ENCODE results near the gene SCGB1A1.

Gene SCGB1A1

DNA sequence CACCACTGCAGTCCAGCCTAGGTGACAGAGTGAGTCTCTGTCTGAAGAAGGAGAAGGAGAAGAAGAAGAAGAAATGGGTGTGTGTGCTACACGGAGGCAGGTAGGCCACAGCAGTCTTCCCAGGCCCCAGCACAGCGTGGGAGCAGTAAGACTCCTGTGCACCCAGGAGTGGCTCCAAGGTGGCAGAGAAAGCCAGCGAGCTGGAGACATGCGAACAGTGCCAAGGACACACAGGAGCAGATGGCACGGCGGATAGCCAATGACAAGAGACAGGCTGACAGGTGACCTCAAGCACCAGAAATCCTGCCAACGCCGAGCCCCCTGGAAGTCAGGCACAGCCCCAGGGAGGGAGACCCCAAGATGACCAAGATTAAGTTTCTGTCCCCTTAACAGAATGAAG, 9.0 kb upstream of the SCGB1A1 start:
- Histone ChIP-seq H3K4me2 (ENCODE audit: low read length) (no peak overlapping the region), H3K79me2 (ENCODE audit: control insufficient read depth, insufficient read depth, low read length) (no peaks in the 10 kb centered on the region), H4K8ac (ENCODE audit: low read depth, low read length) (no peak overlapping the region), H3K79me1 (ENCODE audit: low read length) (no peaks in the 10 kb centered on the region), H3K4me1 (ENCODE audit: control insufficient read depth, low read depth, low read length) (no peaks in the 10 kb centered on the region), H2BK15ac (replicated peaks; ENCODE audit: low read depth) (no peak overlapping the region), H3K27me3 (ENCODE audit: insufficient read depth, low read length, poor library complexity) (no peaks in the 10 kb centered on the region), H3K56ac (ENCODE audit: low read length) (no peak overlapping the region), H3K18ac (ENCODE audit: low read length) (no peak overlapping the region), H3K4ac (ENCODE audit: low read depth, low read length) (no peak overlapping the region), H3K36me3 (ENCODE audit: control insufficient read depth, insufficient read depth, low read length) (no peaks in the 10 kb centered on the region), H4K5ac (ENCODE audit: low read length) (no peak overlapping the region), H3K23ac (ENCODE audit: low read length) (no peak overlapping the region), H3K27ac (ENCODE audit: low read depth, low read length) (no peak overlapping the region), H2BK5ac (ENCODE audit: low read length) (no peak overlapping the region), H2AK5ac (ENCODE audit: low read length) (no peak overlapping the region), H2BK120ac (ENCODE audit: low read depth, low read length) (no peak overlapping the region), H3K4me3 (ENCODE audit: low read length) (no peak overlapping the region), H3K9ac (ENCODE audit: low read length) (no peak overlapping the region)
- DNase-seq = no peak
- no CpG with 5 or more reads among the region's 8 CpGs for WGBS (ENCODE audit: extremely low coverage, insufficient coverage, low lambda C conversion rate)

DNA sequence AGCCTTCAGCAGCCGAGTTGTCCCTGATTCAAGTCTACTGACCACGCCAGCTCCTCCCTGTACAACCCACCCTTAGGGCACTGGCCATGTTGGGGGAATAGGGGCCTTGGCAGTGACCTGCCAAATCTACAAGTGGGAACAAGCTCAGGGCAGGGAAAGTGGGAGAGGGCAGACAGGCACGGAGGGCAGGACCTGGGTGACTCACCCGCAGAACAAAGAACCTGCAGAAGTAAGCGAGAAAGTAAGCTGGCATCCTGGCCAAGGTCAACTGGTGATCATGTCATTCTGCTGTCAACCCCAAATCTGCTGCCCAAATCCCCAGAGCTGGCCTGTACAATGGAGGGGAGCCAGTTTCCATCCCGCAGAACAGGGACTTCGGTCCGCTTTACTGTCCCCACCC, 7.9 kb upstream of the SCGB1A1 start:
- H3K79me1 ChIP-seq (ENCODE audit: low read length) = no peaks in the 10 kb centered on the region
- no peak overlapping the region for H3K9ac ChIP-seq (ENCODE audit: low read length)
- H3K27ac ChIP-seq (ENCODE audit: low read depth, low read length) = no peak overlapping the region
- no peak overlapping the region for H2AK5ac ChIP-seq (ENCODE audit: low read length)
- DNase-seq = no peak
- H3K79me2 ChIP-seq (ENCODE audit: control insufficient read depth, insufficient read depth, low read length) = no peaks in the 10 kb centered on the region
- H4K8ac ChIP-seq (ENCODE audit: low read depth, low read length) = no peak overlapping the region
- H3K18ac ChIP-seq (ENCODE audit: low read length) = no peak overlapping the region
- no CpG with 5 or more reads among the region's 8 CpGs for WGBS (ENCODE audit: extremely low coverage, insufficient coverage, low lambda C conversion rate)
- H2BK5ac ChIP-seq (ENCODE audit: low read length) = no peak overlapping the region
- H2BK15ac ChIP-seq (replicated peaks; ENCODE audit: low read depth) = no peak overlapping the region
- no peaks in the 10 kb centered on the region for H3K4me1 ChIP-seq (ENCODE audit: control insufficient read depth, low read depth, low read length)
- H3K36me3 ChIP-seq (ENCODE audit: control insufficient read depth, insufficient read depth, low read length) = no peaks in the 10 kb centered on the region
- peak overlapping the region; percentile 45 for H3K23ac ChIP-seq (ENCODE audit: low read length)
- no peak overlapping the region for H3K4ac ChIP-seq (ENCODE audit: low read depth, low read length)
- no peak overlapping the region for H3K4me2 ChIP-seq (ENCODE audit: low read length)
- H3K56ac ChIP-seq (ENCODE audit: low read length) = no peak overlapping the region
- no peaks in the 10 kb centered on the region for H3K27me3 ChIP-seq (ENCODE audit: insufficient read depth, low read length, poor library complexity)
- H3K4me3 ChIP-seq (ENCODE audit: low read length) = no peak overlapping the region
- no peak overlapping the region for H4K5ac ChIP-seq (ENCODE audit: low read length)
- no peak overlapping the region for H2BK120ac ChIP-seq (ENCODE audit: low read depth, low read length)

DNA sequence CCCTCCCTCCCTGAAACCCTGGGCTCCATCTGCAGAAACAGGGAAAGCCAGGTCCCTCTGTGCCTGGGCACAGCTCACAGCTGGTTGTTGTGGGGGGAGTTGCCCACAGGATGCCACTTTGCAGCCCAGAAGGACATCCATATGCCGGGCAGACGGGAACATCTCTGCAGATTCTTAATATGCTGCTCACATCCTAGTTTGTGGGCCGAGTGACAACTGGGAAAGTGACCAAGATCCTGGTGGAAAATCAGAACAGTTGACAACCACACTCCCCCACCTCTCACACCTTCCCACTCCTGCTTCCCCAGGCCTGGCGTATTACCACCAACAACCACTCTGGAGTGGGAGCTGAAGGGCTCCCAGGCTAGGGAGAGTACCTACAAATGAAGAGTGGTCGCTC, 7.3 kb upstream of the SCGB1A1 start:
- WGBS (ENCODE audit: extremely low coverage, insufficient coverage, low lambda C conversion rate) = no CpG with 5 or more reads among the region's 5 CpGs
- no peak for DNase-seq

DNA sequence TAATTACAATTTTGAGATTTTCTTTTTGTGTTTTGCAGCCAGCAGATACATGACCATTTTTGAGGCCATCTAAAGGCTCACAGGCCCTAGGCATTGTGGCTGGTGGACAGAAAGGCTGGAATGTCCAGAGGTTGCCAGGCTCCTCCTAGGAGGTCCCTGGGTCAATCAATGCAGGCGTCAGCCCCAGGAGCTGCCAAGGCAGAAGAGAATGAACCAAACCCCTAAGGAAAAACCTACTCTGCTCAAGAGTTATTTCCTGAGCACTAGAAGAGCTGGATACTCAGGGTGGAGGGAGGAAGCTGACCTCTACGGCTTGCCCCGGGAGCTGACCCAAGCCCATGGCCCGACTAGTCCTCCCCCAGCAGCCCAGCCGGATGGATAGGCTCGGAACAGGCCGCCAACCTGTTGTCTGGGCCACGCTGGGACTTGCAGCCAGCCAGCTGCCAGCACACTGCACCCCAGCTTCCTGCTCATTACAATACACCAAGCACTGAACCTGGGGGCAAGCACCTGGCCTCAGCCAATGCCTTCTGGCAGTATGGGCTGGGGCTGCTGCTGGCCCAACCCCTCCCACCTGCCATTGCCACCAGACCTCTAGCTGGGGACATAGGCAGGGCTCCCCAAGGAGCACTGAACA, 5.7 kb upstream of the SCGB1A1 start:
- Histone ChIP-seq H3K79me2 (ENCODE audit: control insufficient read depth, insufficient read depth, low read length) (no peaks in the 10 kb centered on the region), H3K56ac (ENCODE audit: low read length) (no peak overlapping the region), H3K4me1 (ENCODE audit: control insufficient read depth, low read depth, low read length) (no peaks in the 10 kb centered on the region), H3K9ac (ENCODE audit: low read length) (no peak overlapping the region), H3K27ac (ENCODE audit: low read depth, low read length) (no peak overlapping the region), H3K18ac (ENCODE audit: low read length) (no peak overlapping the region), H3K4me2 (ENCODE audit: low read length) (no peak overlapping the region), H3K36me3 (ENCODE audit: control insufficient read depth, insufficient read depth, low read length) (no peaks in the 10 kb centered on the region), H4K5ac (ENCODE audit: low read length) (no peak overlapping the region), H3K23ac (ENCODE audit: low read length) (no peak overlapping the region), H2BK120ac (ENCODE audit: low read depth, low read length) (no peak overlapping the region), H2BK5ac (ENCODE audit: low read length) (no peak overlapping the region), H3K27me3 (ENCODE audit: insufficient read depth, low read length, poor library complexity) (no peaks in the 10 kb centered on the region), H2BK15ac (replicated peaks; ENCODE audit: low read depth) (no peak overlapping the region), H4K8ac (ENCODE audit: low read depth, low read length) (no peak overlapping the region), H3K4me3 (ENCODE audit: low read length) (no peak overlapping the region), H3K79me1 (ENCODE audit: low read length) (no peaks in the 10 kb centered on the region), H3K4ac (ENCODE audit: low read depth, low read length) (no peak overlapping the region), H2AK5ac (ENCODE audit: low read length) (no peak overlapping the region)
- no peak for DNase-seq
- WGBS (ENCODE audit: extremely low coverage, insufficient coverage, low lambda C conversion rate) = no CpG with 5 or more reads among the region's 8 CpGs

More for the DNA sequence above, 7.3 kb upstream of the SCGB1A1 start:
- Histone ChIP-seq H3K56ac (ENCODE audit: low read length) (no peak overlapping the region), H3K79me2 (ENCODE audit: control insufficient read depth, insufficient read depth, low read length) (no peaks in the 10 kb centered on the region), H3K4me3 (ENCODE audit: low read length) (no peak overlapping the region), H3K9ac (ENCODE audit: low read length) (no peak overlapping the region), H3K23ac (ENCODE audit: low read length) (no peak overlapping the region), H4K5ac (ENCODE audit: low read length) (no peak overlapping the region), H3K79me1 (ENCODE audit: low read length) (no peaks in the 10 kb centered on the region), H4K8ac (ENCODE audit: low read depth, low read length) (no peak overlapping the region), H3K4me1 (ENCODE audit: control insufficient read depth, low read depth, low read length) (no peaks in the 10 kb centered on the region), H3K27ac (ENCODE audit: low read depth, low read length) (no peak overlapping the region), H3K27me3 (ENCODE audit: insufficient read depth, low read length, poor library complexity) (no peaks in the 10 kb centered on the region), H3K18ac (ENCODE audit: low read length) (no peak overlapping the region), H2BK15ac (replicated peaks; ENCODE audit: low read depth) (no peak overlapping the region), H3K36me3 (ENCODE audit: control insufficient read depth, insufficient read depth, low read length) (no peaks in the 10 kb centered on the region), H3K4me2 (ENCODE audit: low read length) (no peak overlapping the region), H2AK5ac (ENCODE audit: low read length) (no peak overlapping the region), H2BK120ac (ENCODE audit: low read depth, low read length) (no peak overlapping the region), H2BK5ac (ENCODE audit: low read length) (no peak overlapping the region), H3K4ac (ENCODE audit: low read depth, low read length) (no peak overlapping the region)

DNA sequence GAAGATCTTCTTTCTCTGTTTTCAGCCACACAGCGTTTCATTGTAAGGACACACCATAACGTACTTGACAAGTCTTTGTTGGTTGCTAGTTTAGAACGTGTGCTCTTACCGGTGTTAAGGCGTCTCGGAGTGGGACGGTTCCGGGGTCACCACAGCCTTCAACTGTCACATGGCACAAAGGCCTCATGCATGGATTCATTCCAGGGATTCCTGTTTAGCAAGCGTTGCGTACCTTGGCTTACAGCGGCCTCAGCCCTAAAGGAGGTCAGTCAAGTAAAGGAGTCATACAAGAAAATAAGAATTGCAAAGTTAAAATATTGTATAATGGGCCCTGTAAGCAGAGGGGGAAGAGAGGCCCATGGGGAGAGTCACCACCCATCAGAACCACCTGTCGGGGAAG, 2.2 kb upstream of the SCGB1A1 start:
- Histone ChIP-seq H2BK120ac (ENCODE audit: low read depth, low read length) (no peak overlapping the region), H2BK15ac (replicated peaks; ENCODE audit: low read depth) (no peak overlapping the region), H3K56ac (ENCODE audit: low read length) (no peak overlapping the region), H3K4me2 (ENCODE audit: low read length) (no peak overlapping the region), H4K5ac (ENCODE audit: low read length) (no peak overlapping the region), H4K8ac (ENCODE audit: low read depth, low read length) (no peak overlapping the region), H3K4me3 (ENCODE audit: low read length) (no peak overlapping the region), H3K79me1 (ENCODE audit: low read length) (no peaks in the 10 kb centered on the region), H3K27me3 (ENCODE audit: insufficient read depth, low read length, poor library complexity) (no peaks in the 10 kb centered on the region), H2BK5ac (ENCODE audit: low read length) (no peak overlapping the region), H3K18ac (ENCODE audit: low read length) (no peak overlapping the region), H3K4me1 (ENCODE audit: control insufficient read depth, low read depth, low read length) (no peaks in the 10 kb centered on the region), H3K9ac (ENCODE audit: low read length) (no peak overlapping the region), H3K4ac (ENCODE audit: low read depth, low read length) (no peak overlapping the region), H2AK5ac (ENCODE audit: low read length) (no peak overlapping the region), H3K27ac (ENCODE audit: low read depth, low read length) (no peak overlapping the region), H3K36me3 (ENCODE audit: control insufficient read depth, insufficient read depth, low read length) (no peaks in the 10 kb centered on the region), H3K79me2 (ENCODE audit: control insufficient read depth, insufficient read depth, low read length) (no peaks in the 10 kb centered on the region), H3K23ac (ENCODE audit: low read length) (no peak overlapping the region)
- no peak for DNase-seq
- no CpG with 5 or more reads among the region's 12 CpGs for WGBS (ENCODE audit: extremely low coverage, insufficient coverage, low lambda C conversion rate)

DNA sequence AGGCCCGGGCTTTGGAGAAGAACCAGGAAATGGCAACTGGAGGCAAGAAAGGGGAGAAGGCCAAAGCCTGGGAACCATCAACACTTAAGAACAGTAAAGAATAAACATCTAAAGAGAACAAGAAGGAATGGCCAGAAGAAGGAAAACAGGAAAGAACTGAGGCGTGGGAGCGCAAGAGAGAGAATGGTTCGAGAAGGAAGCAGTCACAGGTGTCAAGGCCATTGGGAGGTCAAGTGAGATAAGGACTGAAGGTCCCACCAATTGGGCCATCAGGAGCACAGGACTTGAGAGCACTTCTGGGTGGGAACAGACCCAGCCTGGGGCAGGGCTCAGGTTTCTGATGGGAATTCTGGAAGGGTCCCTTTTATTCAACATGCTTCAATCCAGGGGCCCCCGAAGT, 697 bp upstream of the SCGB1A1 start:
- Histone ChIP-seq H2BK5ac (ENCODE audit: low read length) (no peak overlapping the region), H3K56ac (ENCODE audit: low read length) (no peak overlapping the region), H3K36me3 (ENCODE audit: control insufficient read depth, insufficient read depth, low read length) (no peaks in the 10 kb centered on the region), H3K4me2 (ENCODE audit: low read length) (no peak overlapping the region), H3K27ac (ENCODE audit: low read depth, low read length) (no peak overlapping the region), H3K9ac (ENCODE audit: low read length) (no peak overlapping the region), H4K5ac (ENCODE audit: low read length) (no peak overlapping the region), H3K23ac (ENCODE audit: low read length) (no peak overlapping the region), H3K4me1 (ENCODE audit: control insufficient read depth, low read depth, low read length) (no peaks in the 10 kb centered on the region), H2AK5ac (ENCODE audit: low read length) (no peak overlapping the region), H2BK120ac (ENCODE audit: low read depth, low read length) (no peak overlapping the region), H3K18ac (ENCODE audit: low read length) (no peak overlapping the region), H3K27me3 (ENCODE audit: insufficient read depth, low read length, poor library complexity) (no peaks in the 10 kb centered on the region), H3K79me1 (ENCODE audit: low read length) (no peaks in the 10 kb centered on the region), H2BK15ac (replicated peaks; ENCODE audit: low read depth) (no peak overlapping the region), H3K4ac (ENCODE audit: low read depth, low read length) (no peak overlapping the region), H3K4me3 (ENCODE audit: low read length) (no peak overlapping the region), H4K8ac (ENCODE audit: low read depth, low read length) (no peak overlapping the region), H3K79me2 (ENCODE audit: control insufficient read depth, insufficient read depth, low read length) (no peaks in the 10 kb centered on the region)
- DNase-seq = no peak
- WGBS (ENCODE audit: extremely low coverage, insufficient coverage, low lambda C conversion rate) = no CpG with 5 or more reads among the region's 5 CpGs
